Limb (tissue), 2 donors: Measurements from ENCODE around the gene COL13A1.

Experiments
- DNase-seq, 2 donors: peaks; one replicate each; pipeline ENCODE4 v3.0.0-alpha.2; 2016; ENCODE audit errors: extremely low spot score in 2 of 2

COL13A1 gene

GRCh38 chr10:69791812-69792211 lies 9.9 kb upstream of the COL13A1 start:
- no peak for DNase-seq

- no peak for DNase-seq
Measured at GRCh38 chr10:69792341-69792740, 9.4 kb upstream of the COL13A1 start.

- DNase-seq, result no peak
Measured at GRCh38 chr10:69794673-69795072, 7.0 kb upstream of the COL13A1 start.

DNA sequence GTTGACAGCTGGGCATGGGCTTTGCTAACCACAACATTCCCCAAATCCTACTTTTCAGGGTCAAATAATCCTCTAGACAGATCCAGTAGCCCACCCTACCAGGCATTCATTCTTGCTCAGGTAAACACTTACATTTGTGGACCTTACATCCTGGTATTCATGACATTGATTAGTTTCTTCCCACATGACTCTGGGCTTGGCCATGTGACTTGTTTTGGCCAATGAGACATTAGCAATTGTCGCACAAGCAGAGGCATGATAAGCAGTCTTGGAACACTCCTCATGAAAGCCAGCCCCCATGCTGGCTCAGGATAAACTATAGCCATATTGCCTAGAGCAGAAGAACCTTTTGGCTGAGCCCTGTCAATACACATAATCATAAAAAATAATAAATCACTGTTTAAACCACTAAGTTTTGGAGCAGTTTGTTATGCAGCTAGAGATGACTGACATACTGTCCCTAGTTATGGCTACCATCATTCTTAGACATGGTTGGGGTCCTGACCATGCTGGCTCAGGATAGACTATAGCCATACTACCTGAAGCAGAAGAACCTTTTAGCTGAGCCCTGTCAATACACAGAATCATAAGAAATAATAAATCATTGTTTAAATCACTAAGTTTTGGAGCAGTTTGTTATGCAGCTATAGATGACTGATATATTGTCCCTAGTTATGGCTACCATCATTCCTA lies 6.3 kb upstream of the COL13A1 start:
- DNase-seq, result no peak

- no peak for DNase-seq
Measured at GRCh38 chr10:69797959-69798358, 3.7 kb upstream of the COL13A1 start.

DNA sequence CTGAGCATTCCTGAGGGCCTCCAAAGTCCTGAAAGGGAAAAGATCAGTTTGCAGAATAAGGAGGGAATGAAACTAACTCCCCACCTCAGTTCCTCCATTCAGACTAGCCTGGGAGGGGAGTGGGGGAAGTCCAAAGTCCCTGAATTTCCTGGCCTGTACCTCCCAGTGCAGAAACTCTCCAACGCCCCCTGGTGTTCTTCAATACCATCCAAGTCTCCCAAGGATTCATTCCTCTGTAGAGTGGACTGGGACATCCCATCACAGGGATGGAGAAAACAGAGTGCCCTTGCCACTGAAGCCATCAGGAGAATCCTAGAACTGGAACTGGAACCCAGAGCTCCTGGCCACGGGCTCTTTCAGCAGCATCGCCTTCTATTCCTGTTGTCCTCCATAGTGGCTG lies 1.6 kb upstream of the COL13A1 start:
- DNase-seq, result peak; percentile 63 to 72

GRCh38 chr10:69800665-69801064 lies 1.0 kb upstream of the COL13A1 start:
- no peak for DNase-seq

DNA sequence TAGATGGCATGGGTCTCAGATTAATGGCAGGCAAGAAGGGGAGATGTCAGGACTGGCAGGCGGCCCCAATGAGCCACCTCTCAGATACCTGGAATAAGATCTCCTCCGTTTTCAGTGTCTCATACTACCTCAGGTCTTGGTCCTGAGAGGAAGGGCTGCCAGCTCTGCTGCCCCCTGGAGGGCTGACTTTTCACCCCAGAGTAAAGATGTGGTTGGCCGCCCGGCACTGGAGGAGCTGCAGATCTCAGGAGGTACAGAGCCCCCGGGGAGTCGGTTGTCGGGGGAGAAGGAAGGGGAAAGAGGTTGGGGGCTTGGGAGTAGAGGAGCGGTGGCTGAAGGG lies 642 bp upstream of the COL13A1 start:
- peak in 1 of 2 donors; percentile 61 for DNase-seq

GRCh38 chr10:69802424-69803161 lies 887 bp downstream of the COL13A1 start:
- peak; percentile 68 to 80 for DNase-seq

DNA sequence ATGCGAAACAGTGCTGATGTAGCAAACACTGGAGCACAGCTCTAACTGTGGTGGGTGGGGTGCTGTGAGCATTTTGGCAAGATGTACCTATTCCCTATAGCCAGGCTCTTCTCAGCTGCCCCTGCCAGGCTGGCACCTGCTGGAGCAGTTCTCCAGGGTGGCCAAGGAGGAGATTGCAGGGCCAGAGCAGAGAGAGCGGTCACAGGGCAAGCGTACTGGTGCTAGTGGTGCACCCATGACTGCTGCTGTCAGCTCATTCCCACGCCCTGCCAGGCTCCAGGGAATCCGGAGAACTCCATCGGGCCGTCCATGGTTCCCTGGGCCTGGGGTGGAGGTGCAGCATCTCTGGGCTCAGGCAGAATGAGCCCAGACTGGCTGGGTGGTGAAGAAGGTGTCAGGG lies 2.1 kb downstream of the COL13A1 start:
- no peak for DNase-seq

- no peak for DNase-seq
Measured at GRCh38 chr10:69804775-69805174, 3.1 kb downstream of the COL13A1 start.

- no peak for DNase-seq
Measured at GRCh38 chr10:69807122-69807521, 5.4 kb downstream of the COL13A1 start.

DNA sequence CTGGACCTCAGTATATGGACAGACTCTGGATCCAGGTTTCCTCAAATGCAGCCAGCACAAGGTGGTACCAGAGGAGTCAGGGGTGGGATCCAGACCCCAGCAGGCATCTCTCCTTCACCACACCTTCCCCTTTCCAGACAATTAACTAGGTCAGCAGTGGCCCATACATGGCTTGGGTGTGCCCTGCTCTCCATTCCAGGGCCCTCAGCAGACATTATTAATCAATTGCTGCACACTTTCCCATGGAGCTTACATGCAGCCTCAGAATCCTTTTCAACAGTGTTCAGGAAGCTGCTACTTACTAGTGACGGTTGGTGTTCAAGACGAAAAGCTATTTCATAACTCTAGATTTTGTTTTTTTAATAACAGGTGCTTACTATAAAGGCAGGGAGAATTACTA lies 6.0 kb downstream of the COL13A1 start:
- no peak for DNase-seq

- no peak for DNase-seq
Measured at GRCh38 chr10:69809318-69809717, 7.6 kb downstream of the COL13A1 start.

DNA sequence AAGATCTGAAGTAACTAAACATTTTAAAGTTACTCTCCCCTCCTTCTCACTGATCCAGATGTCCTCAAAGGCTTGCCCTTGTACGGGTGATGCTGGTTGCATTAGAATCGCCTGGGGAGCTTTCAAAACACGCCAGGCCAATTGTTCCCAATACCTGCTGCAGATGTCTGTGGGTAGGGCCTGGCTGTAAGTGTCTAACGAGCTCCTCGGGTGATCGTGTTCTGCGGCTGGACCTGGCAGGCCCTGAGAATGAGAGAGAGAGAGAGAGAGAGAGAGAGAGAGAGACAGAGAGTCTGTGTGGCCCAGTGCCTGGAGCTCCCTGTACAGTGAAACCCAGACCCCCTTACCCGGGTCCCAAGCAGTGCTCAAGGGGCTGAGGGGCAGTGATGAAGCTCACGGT lies 8.4 kb downstream of the COL13A1 start:
- no peak for DNase-seq

GRCh38 chr10:69810675-69811397 lies 9.1 kb downstream of the COL13A1 start:
- no peak for DNase-seq

GRCh38 chr10:69813632-69814031 lies 11.9 kb downstream of the COL13A1 start:
- no peak for DNase-seq

DNA sequence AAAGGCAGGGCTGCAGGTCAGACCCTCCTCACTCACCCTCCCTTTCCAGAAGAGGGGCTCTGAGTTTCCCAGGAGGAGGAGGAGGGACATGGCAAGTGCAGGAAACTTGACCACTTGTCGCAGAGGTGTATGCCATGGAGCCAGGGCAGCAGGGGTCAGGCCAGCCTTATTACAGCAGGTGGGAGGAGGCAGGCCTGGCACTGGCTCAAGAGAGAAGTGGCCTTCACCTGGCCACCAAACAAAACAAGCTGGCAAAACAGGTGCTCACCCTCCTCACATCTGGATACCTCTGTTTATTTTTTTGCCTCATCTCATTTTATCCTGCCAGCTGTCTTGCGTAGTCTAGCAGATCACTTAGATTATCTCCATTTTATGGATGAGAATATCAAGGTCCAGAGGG lies 12.5 kb downstream of the COL13A1 start:
- DNase-seq, result no peak

- DNase-seq, result no peak
Measured at GRCh38 chr10:69815104-69815503, 13.4 kb downstream of the COL13A1 start.

GRCh38 chr10:69816521-69816920 lies 14.8 kb downstream of the COL13A1 start:
- DNase-seq, result no peak

GRCh38 chr10:69817078-69817581 lies 15.4 kb downstream of the COL13A1 start:
- DNase-seq, result no peak

- no peak for DNase-seq
Measured at GRCh38 chr10:69818676-69819239, 17.1 kb downstream of the COL13A1 start.
